WI38 (cell line): ENCODE data around the gene ALDH2.

Experiments used
- H3K4me3 ChIP-seq: 2 replicates; pipeline ENCODE4 v1.5.1; 2011; ENCODE audit warnings: low read depth, mild to moderate bottlenecking, control low read depth, low read length
- TF ChIP-seq, protein P1 (sequence below): IDR thresholded peaks from 2 replicates; pipeline ENCODE4 v1.5.1; 2012; ENCODE audit warnings: low read depth, mild to moderate bottlenecking, control low read depth, low read length

The ALDH2 gene

DNA sequence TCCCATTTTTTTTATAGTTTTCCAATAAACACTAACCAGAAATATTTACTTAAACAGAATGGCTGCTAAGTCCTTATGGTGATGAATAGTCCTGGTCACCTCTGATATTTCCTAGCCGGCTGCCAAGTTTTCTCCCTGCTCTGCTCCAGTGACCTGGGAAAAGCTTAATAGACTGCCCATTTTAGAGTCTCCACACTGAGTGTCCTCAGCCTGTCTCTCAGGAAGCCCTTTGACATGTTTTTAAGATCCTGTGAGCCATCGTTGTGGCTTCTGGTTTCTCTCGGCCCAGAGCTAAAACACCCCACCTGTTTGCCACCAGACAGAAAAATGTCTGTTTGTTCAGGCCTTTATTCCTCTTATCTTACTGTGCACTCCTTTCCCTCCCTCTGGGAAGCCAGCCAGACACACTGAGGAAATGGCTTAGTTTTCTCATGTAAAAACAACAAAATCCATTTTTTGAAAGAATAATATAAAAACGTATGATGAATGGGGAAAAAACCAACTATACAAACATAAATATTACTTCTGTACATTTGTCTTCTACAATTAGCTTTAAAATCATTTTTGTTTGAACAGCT is 25.4 kb upstream of the ALDH2 start:
- no peak overlapping the region for H3K4me3 ChIP-seq
- TF ChIP-seq, protein P1, sequence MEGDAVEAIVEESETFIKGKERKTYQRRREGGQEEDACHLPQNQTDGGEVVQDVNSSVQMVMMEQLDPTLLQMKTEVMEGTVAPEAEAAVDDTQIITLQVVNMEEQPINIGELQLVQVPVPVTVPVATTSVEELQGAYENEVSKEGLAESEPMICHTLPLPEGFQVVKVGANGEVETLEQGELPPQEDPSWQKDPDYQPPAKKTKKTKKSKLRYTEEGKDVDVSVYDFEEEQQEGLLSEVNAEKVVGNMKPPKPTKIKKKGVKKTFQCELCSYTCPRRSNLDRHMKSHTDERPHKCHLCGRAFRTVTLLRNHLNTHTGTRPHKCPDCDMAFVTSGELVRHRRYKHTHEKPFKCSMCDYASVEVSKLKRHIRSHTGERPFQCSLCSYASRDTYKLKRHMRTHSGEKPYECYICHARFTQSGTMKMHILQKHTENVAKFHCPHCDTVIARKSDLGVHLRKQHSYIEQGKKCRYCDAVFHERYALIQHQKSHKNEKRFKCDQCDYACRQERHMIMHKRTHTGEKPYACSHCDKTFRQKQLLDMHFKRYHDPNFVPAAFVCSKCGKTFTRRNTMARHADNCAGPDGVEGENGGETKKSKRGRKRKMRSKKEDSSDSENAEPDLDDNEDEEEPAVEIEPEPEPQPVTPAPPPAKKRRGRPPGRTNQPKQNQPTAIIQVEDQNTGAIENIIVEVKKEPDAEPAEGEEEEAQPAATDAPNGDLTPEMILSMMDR, result no peak

DNA sequence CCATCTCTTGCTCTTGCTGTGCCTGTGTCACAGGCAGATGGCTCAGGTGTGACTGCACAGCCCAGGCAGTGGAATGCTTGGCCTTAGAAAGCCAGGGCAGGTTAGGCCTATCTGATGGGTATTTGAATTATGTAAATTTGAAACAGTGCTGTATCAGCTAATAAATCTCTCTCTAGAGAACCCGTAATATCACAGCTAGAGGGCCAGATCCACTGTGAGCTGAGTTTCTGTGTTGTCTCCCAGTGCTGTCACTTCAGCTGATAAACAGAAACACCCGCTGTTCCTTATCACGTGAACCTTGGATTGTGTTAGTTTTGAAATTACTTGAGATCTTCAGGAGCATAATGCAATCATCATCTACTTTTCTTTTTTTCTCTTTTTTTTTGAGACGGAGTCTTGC is 21.5 kb upstream of the ALDH2 start:
- H3K4me3 ChIP-seq, result no peak overlapping the region
- TF ChIP-seq, protein P1, result no peak

DNA sequence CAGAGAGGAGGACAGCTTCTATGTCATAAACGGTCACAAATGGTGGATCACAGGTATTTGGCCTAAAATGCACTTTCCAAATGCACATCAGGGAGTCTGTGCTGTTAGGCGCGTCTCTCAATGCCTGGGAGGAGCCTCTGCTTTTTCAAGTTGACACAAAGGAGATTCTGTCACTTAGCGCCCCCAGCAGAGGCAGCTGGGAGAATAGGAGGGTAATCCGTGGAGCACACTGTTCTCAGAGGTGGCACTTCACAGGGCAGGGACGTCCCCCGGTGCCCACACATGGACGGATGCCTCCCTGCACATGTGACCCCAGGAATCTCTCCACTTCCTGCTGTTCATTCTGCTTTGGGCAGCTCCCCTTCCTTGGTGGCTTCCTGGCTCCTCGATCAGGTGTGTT is 19.4 kb upstream of the ALDH2 start:
- TF ChIP-seq, protein P1, result no peak
- no peak overlapping the region for H3K4me3 ChIP-seq

DNA sequence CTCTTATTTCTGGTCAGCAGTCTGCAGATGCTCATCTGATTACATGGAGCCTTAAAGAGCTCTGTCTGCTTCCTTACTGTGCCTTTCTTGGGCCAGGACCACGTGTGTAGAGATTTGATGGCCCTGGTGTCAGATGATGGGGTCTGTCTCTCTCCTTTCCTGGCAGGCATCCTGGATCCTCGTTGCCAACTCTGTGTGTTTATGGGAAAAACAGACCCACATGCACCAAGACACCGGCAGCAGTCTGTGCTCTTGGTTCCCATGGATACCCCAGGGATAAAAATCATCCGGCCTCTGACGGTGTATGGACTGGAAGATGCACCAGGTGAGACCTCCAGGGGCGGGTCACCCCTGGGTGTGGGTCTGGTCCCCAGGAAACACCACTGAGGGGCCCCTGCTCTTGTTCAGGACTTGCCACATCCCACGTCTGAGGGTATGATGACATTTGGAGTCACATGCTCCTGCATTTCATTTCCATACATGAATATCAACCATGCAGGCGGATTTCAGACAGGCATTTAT is 18.5 kb upstream of the ALDH2 start:
- TF ChIP-seq, protein P1, result no peak
- H3K4me3 ChIP-seq, result no peak overlapping the region

DNA sequence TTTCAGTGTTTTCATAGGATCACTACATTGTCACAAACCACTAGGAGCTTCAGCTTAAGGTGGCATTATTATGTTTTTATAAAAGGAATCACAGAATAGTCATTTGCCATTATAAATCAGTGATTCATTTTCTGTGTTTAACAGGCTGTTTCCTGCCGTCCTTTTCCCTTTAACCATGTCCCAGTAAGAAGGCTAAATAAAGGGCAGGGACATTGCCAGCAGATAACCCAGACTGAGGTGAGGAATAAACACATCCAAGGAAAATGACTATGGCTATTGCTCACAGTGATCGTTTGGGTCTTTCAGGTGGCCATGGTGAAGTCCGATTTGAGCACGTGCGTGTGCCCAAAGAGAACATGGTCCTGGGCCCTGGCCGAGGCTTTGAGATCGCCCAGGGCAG is 17.9 kb upstream of the ALDH2 start:
- TF ChIP-seq, protein P1, result no peak
- no peak overlapping the region for H3K4me3 ChIP-seq

DNA sequence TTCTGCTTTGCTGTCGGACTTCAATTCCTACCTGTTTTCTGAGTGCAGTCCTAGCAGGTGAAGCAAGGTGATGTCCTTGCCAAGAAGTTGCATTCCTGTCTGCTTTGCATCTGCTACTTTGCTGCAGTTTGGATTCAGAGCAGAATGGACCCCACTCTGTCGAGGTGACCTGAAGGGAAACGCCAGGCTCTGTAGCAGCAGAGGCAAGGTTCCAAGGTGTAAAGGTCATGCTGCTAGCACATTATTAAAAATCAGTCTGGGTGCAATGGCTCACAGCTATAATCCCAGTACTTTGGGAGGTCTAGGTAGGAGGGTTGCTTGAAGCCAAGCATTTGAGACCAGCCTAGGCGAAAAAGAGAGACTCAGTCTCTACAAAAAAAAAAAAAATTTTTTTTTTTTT is 17.3 kb upstream of the ALDH2 start:
- no peak overlapping the region for H3K4me3 ChIP-seq
- TF ChIP-seq, protein P1, result no peak

DNA sequence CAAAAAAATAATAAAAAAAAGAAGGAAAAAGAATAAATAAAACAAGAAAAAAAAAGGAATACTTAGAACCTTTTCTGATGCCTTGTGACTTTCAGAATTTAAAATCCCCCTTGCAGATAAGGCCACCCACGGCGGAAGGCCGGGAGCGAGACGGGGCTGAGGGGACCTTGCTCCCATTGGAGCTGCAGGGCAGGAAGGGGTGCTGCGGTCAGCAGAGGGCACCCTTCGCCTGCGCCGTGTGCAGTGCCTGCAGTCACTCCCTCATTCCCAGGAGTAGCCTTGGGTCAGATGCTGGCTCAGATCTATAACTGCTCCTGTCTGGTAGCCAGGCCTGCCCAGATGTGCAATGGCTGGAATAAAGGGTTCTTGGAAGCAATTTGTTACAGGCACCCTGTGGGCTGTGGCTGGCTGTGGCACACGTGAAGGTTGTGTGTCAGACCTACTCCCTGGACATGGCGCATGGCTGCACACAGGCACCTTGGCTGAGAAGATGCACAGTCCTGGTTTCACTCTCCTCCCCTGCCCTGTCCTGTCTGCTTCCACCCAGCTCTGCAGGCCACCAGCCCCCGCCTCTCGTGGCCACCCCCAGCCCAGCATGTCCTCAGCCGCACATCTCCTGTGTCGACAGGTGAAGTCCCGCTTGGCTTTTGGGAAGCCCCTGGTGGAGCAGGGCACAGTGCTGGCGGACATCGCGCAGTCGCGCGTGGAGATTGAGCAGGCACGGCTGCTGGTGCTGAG is 13.4 kb upstream of the ALDH2 start:
- H3K4me3 ChIP-seq, result no peak overlapping the region
- TF ChIP-seq, protein P1, result peak; percentile 77
